Ovary (tissue), 3 donors: Measurements from ENCODE around the gene MAGI1.

Source experiments
- CTCF ChIP-seq, 3 donors: fragments of 450-650 bp in 2 of 3; fragments of 200-600 bp in 1 of 3; IDR thresholded peaks; one replicate each; pipeline versions ENCODE4 v1.5.1 to v1.8.0; 2016 to 2022; ENCODE audit warnings: antibody characterized with exemption in 3 of 3, mild to moderate bottlenecking in 1 of 3
- POLR2A ChIP-seq: fragments of 450-650 bp; IDR thresholded peaks from one replicate; pipeline ENCODE4 v1.6.1; 2017; ENCODE audit warnings: antibody characterized with exemption, mild to moderate bottlenecking, moderate library complexity
- donor health status: DM: no; HTN: no; CAD: no.

GRCh38 chr3:66014651-66015050 is 24.1 kb downstream of the MAGI1 start:
- no peak for TF ChIP-seq CTCF (IDR thresholded peaks at IDR 0.05)
- no peak for TF ChIP-seq POLR2A
